Aortic smooth muscle cell (primary cell): Measurements from ENCODE around the gene LKAAEAR1. TPM values are rescaled to one million over a fixed set of nuclear protein-coding genes. Genes with fewer than 3 reads are reported as not detected.

Source experiments
- total RNA-seq: library from RNA; depleted of rRNA; stranded (reverse); fragments of >200 nt; gene quantifications from 2 replicates; pipeline ENCODE4 v1.2.3, GENCODE V29; 2014

Gene LKAAEAR1, protein sequence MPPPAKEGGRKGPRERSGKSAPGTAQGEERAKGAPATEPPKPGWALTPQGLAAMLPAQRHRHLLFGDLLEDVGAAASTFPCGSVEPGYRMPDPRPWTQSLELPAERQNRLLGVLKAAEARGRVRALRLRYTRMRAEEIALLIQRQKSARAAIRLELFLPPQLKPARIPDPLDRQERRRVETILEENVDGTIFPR
- total RNA-seq, result not detected in 2 replicates

DNA sequence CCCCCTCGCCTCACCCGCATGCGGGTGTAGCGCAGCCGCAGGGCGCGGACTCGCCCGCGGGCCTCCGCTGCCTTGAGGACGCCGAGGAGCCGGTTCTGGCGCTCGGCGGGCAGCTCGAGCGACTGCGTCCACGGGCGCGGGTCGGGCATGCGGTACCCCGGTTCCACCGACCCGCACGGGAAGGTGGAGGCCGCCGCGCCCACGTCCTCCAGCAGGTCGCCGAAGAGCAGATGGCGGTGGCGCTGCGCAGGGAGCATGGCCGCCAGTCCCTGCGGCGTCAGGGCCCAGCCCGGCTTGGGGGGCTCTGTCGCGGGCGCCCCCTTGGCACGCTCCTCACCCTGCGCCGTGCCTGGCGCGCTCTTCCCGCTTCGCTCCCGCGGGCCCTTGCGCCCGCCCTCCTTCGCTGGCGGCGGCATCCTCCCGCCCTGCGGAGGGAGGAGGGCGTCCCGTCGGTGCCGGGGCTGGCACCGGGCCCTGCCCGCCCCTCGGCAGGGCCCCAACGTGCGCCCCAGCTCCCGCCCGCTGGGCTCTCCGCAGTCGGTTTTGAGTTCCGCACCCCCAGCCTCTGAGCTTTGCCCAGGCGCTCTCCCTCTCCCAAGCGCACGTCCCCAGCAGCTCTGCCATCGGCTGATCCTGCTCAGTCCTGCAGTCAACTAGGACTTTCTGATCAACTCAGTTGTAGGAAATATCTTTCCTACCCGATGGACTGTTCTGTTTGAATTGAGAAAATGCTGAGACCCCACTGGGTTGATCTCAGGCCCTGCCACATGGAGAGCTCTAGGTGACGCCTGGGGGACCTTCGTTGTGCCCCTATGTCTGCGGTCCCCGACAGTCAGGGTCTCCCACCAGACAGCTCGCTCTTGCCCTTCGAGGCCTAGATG lies at the start of gene LKAAEAR1:
TSS of gene LKAAEAR1 (minus strand) at position 595 of the 881 bp plus-strand sequence. CDS start at position 416, 179 bp downstream.

GRCh38 chr20:64106981-64107735 lies 23.0 kb upstream of the LKAAEAR1 start, which contains the start of gene NPBWR2:
Gene NPBWR2 (minus strand): TSS chr20:64107565. CDS start chr20:64106831, 734 bp downstream.

GRCh38 chr20:64080013-64080812 lies 4.0 kb downstream of the LKAAEAR1 start, which contains the start of gene OPRL1:
Gene OPRL1 (plus strand): TSS chr20:64080082. CDS start chr20:64092721, 12,639 bp downstream.

GRCh38 chr20:64079273-64080012 lies 4.8 kb downstream of the LKAAEAR1 start, which contains the start of gene RGS19:
Gene RGS19 (minus strand): TSS chr20:64079518. CDS start chr20:64076886, 2,632 bp downstream.

GRCh38 chr20:64062596-64063388 lies 21.4 kb downstream of the LKAAEAR1 start, which contains the start of gene TCEA2:
Gene TCEA2 (plus strand): TSS chr20:64063198. CDS start chr20:64063313, 115 bp downstream.

GRCh38 chr20:64049060-64049877 lies 34.9 kb downstream of the LKAAEAR1 start, which contains the start of gene SOX18:
Gene SOX18 (minus strand): TSS chr20:64049639. CDS start chr20:64049516, 123 bp downstream.

DNA sequence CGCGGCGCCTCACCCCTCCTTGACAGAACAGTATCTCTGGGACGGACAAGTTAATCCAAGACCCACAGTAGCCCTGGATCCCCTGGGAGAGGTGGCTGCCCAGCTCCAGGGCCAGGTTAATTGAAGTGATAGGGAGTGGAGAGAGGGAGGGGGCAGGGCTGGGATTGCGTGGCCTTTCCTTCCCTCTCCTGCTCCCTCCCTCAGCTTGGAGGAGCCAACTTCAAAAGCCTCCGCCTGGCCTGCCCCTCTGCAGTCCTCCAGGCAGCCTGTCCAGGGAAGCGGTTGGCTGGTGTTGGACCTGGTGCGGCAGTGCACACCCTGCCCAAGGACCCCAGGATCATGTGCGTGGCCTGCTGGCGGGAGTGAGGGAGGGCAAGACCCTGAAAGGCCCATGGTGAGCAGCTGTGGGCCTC lies 48.3 kb downstream of the LKAAEAR1 start, which contains the start of gene C20orf204:
TSS of gene C20orf204 (plus strand) at position 250 of the 413 bp plus-strand sequence. CDS start at position 392, 142 bp downstream.

Other genes with a start within 250 kb of the LKAAEAR1 start
- gene ABHD16B, start 222.9 kb downstream of the LKAAEAR1 start, total RNA-seq, result not detected in 2 replicates
- gene TPD52L2, start 219.1 kb downstream of the LKAAEAR1 start, total RNA-seq, result 139 and 147 TPM in 2 replicates
- gene DNAJC5, start 189.3 kb downstream of the LKAAEAR1 start, total RNA-seq, result 61.3 and 81.0 TPM in 2 replicates
- 15.7 and 19.2 TPM in 2 replicates for gene UCKL1, start 128.0 kb downstream of the LKAAEAR1 start, total RNA-seq
- gene ZNF512B, start 114.5 kb downstream of the LKAAEAR1 start, total RNA-seq, result 7.0 and 7.2 TPM in 2 replicates
- 1.2 and 1.4 TPM in 2 replicates for gene SAMD10, start 104.8 kb downstream of the LKAAEAR1 start, total RNA-seq
- 80.3 and 82.0 TPM in 2 replicates for gene PRPF6, start 103.3 kb downstream of the LKAAEAR1 start, total RNA-seq
- 0.75 and 1.1 TPM in 2 replicates for gene C20orf204, start 48.2 kb downstream of the LKAAEAR1 start, total RNA-seq
- gene SOX18, start 34.8 kb downstream of the LKAAEAR1 start, total RNA-seq, result 0.56 and 0.66 TPM in 2 replicates
- gene TCEA2, start 21.2 kb downstream of the LKAAEAR1 start, total RNA-seq, result 28.1 and 29.8 TPM in 2 replicates
- gene RGS19, start 4.9 kb downstream of the LKAAEAR1 start, total RNA-seq, result 5.7 and 8.0 TPM in 2 replicates
- gene OPRL1, start 4.3 kb downstream of the LKAAEAR1 start, total RNA-seq, result 0.40 and 1.4 TPM in 2 replicates
- gene NPBWR2, start 23.2 kb upstream of the LKAAEAR1 start, total RNA-seq, result not detected in 2 replicates
- not detected in 2 replicates for gene MYT1, start 80.1 kb upstream of the LKAAEAR1 start, total RNA-seq
- 37.7 and 53.3 TPM in 2 replicates for gene PCMTD2, start 171.3 kb upstream of the LKAAEAR1 start, total RNA-seq